Liver (tissue), 9 donors: ENCODE data around the gene CHIT1. TPM values are rescaled to one million over a fixed set of nuclear protein-coding genes. Genes with fewer than 3 reads are reported as not detected.

Experiments
- DNase-seq: peaks from one replicate; pipeline ENCODE4 v3.0.0-alpha.2; 2017; ENCODE audit warnings: low spot score
- H3K27ac ChIP-seq, 2 donors: one replicate each; pipeline ENCODE4 v1.7.0; 2013; ENCODE audit warnings: inconsistent platforms in 2 of 2, low read length in 2 of 2, control low read depth in 1 of 2, low read depth in 1 of 2, mild to moderate bottlenecking in 1 of 2
- H3K27me3 ChIP-seq, 4 donors: one replicate each; pipeline versions ENCODE4 v1.6.1 to v1.7.0; 2013; ENCODE audit warnings: low read length in 3 of 4, inconsistent platforms in 1 of 4, mild to moderate bottlenecking in 1 of 4, moderate library complexity in 1 of 4; ENCODE audit not compliant: control insufficient read depth in 4 of 4, insufficient read depth in 4 of 4
- H3K36me3 ChIP-seq, 4 donors: one replicate each; pipeline versions ENCODE4 v1.6.1 to v1.7.0; 2013; ENCODE audit warnings: low read length in 3 of 4, mild to moderate bottlenecking in 3 of 4, low read depth in 1 of 4, moderate library complexity in 1 of 4; ENCODE audit not compliant: control insufficient read depth in 4 of 4, insufficient read depth in 3 of 4
- H3K4me1 ChIP-seq, 4 donors: one replicate each; pipeline versions ENCODE4 v1.6.1 to v1.7.0; 2013; ENCODE audit warnings: low read length in 3 of 4, mild to moderate bottlenecking in 3 of 4, moderate library complexity in 1 of 4; ENCODE audit not compliant: control insufficient read depth in 4 of 4, insufficient read depth in 4 of 4
- H3K4me3 ChIP-seq, 3 donors: one replicate each; pipeline versions ENCODE4 v1.6.1 to v1.7.0; 2013; ENCODE audit warnings: low read length in 3 of 3, control low read depth in 1 of 3, low read depth in 1 of 3, mild to moderate bottlenecking in 1 of 3
- H3K9ac ChIP-seq, 2 donors: one replicate each; pipeline ENCODE4 v1.7.0; 2013; ENCODE audit warnings: low read length in 2 of 2, mild to moderate bottlenecking in 2 of 2, moderate library complexity in 2 of 2, control low read depth in 1 of 2, low read depth in 1 of 2
- H3K9me3 ChIP-seq, 4 donors: one replicate each; pipeline versions ENCODE4 v1.6.1 to v1.7.0; 2013; ENCODE audit warnings: low read length in 3 of 4; ENCODE audit not compliant: control insufficient read depth in 4 of 4
- EGR1 ChIP-seq, 2 donors: IDR thresholded peaks; 2 replicates each; pipeline ENCODE4 v1.6.1; 2016 to 2018; ENCODE audit warnings: antibody characterized with exemption in 2 of 2, low read depth in 2 of 2
- FOXA1 ChIP-seq: IDR thresholded peaks from 2 replicates; pipeline ENCODE4 v1.6.1; 2016; ENCODE audit warnings: antibody characterized with exemption
- FOXA2 ChIP-seq: IDR thresholded peaks from 2 replicates; pipeline ENCODE4 v1.6.1; 2016; ENCODE audit warnings: antibody characterized with exemption
- GABPA ChIP-seq, 2 donors: IDR thresholded peaks in 1 of 2; conservative IDR thresholded peaks in 1 of 2; 2 replicates each; pipeline ENCODE4 v1.6.1; 2016; ENCODE audit warnings: antibody characterized with exemption in 2 of 2, mild to moderate bottlenecking in 1 of 2, moderate library complexity in 1 of 2
- HNF4A ChIP-seq, 2 donors: conservative IDR thresholded peaks; 2 replicates each; pipeline ENCODE4 v1.6.1; 2016; ENCODE audit warnings: antibody characterized with exemption in 2 of 2, mild to moderate bottlenecking in 2 of 2
- HNF4G ChIP-seq: IDR thresholded peaks from 2 replicates; pipeline ENCODE4 v1.6.1; 2016; ENCODE audit warnings: antibody characterized with exemption
- JUND ChIP-seq, 2 donors: IDR thresholded peaks; 2 replicates each; pipeline ENCODE4 v1.6.1; 2016; ENCODE audit warnings: antibody characterized with exemption in 2 of 2
- NR2F2 ChIP-seq: IDR thresholded peaks from 2 replicates; pipeline ENCODE4 v1.6.1; 2016; ENCODE audit warnings: antibody characterized with exemption
- RAD21 ChIP-seq, 2 donors: IDR thresholded peaks; 2 replicates each; pipeline ENCODE4 v1.6.1; 2016; ENCODE audit warnings: antibody characterized with exemption in 2 of 2, mild to moderate bottlenecking in 2 of 2
- RXRA ChIP-seq, 2 donors: IDR thresholded peaks; 2 replicates each; pipeline ENCODE4 v1.6.1; 2017 to 2018; ENCODE audit warnings: antibody characterized with exemption in 2 of 2, mild to moderate bottlenecking in 1 of 2
- SP1 ChIP-seq: IDR thresholded peaks from 2 replicates; pipeline ENCODE4 v1.6.1; 2018; ENCODE audit warnings: antibody characterized with exemption, mild to moderate bottlenecking
- TAF1 ChIP-seq: conservative IDR thresholded peaks from 2 replicates; pipeline ENCODE4 v1.6.1; 2016; ENCODE audit warnings: antibody characterized with exemption, mild to moderate bottlenecking
- YY1 ChIP-seq: IDR thresholded peaks from 2 replicates; pipeline ENCODE4 v1.6.1; 2016; ENCODE audit warnings: antibody characterized with exemption, mild to moderate bottlenecking
- WGBS: extraction: QIAGEN DNeasy Blood & Tissue Kit; methylation state at CpG from one replicate; pipeline ENCODE4 v1.1.7; 2013; 5-methylcytosine and 5-hydroxymethylcytosine counted together
- polyA plus RNA-seq, 2 donors: library from polyadenylated mRNA; stranded (reverse) in 1 of 2; unstranded in 1 of 2; fragments of 200-250 nt in 1 of 2; fragments of >200 nt in 1 of 2; fragmentation: Nextera tagmentation in 1 of 2; extraction: Ambion mirVana in 1 of 2; gene quantifications; one replicate each; pipeline versions ENCODE4 v1.2.1 to v1.2.3, GENCODE V29; 2013 to 2015
- total RNA-seq, 2 donors: library from RNA; depleted of rRNA; stranded (reverse); fragments of >200 nt; gene quantifications; one replicate each; pipeline ENCODE4 v1.2.3, GENCODE V29; 2014
- TF ChIP-seq, protein P1 (sequence below): IDR thresholded peaks from 2 replicates; pipeline ENCODE4 v1.6.1; 2016; ENCODE audit warnings: antibody characterized with exemption
- TF ChIP-seq, protein P2 (sequence below): IDR thresholded peaks from 2 replicates; pipeline ENCODE4 v1.6.1; 2016; ENCODE audit warnings: antibody characterized with exemption
- TF ChIP-seq, protein P3 (sequence below): IDR thresholded peaks from 2 replicates; pipeline ENCODE4 v1.6.1; 2016; ENCODE audit warnings: antibody characterized with exemption, mild to moderate bottlenecking
- TF ChIP-seq, protein P4 (sequence below): fragments of 150-350 bp; IDR thresholded peaks from 2 replicates; pipeline ENCODE4 v1.5.1; 2017; ENCODE audit warnings: improper control_type of control experiment, low read depth, low read length; ENCODE audit not compliant: missing input control
- TF ChIP-seq, protein P5 (sequence below): IDR thresholded peaks from 2 replicates; pipeline ENCODE4 v1.6.1; 2016; ENCODE audit warnings: antibody characterized with exemption
- donor health status: healthy.
- donor health status: healthy.
- donor health status: healthy.
- donor health status: healthy.
- donor health status: healthy.

The CHIT1 gene
- total and polyA plus RNA-seq, 4 donors = under 0.01 to 0.07 TPM; not detected in 2

DNA sequence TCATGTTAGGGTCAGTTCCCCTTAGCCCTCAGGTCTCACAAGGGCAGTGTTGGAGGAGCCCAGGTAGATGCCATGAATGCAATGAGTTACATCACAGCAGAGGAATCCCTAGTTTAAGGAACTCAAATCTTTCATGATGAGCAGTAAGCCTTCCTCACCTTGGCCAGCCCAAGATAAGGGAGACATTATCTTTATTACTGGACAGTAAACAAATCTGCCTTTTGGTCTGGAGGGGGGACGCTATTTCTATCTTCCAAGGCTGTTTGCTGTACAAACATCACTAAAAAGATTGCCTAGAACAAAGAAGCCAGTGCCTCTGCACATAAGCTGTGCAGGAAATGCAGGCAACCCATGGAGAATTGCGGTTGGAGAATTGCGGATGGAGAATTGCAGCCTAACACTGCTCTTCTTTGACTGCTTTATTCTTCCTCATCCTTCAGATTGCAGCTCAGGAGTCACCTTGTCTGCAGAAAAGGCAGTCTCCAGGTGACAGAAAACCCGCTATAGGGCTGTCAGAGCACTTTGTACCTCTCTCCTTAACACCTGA is 40.7 kb downstream of the CHIT1 start:
- Histone ChIP-seq H3K4me1 (peaks cover 0 to 8% (median 2%) of the 10 kb centered on the region in 4 donors), H3K9me3 (no peaks in the 10 kb centered on the region), H3K27ac (no peak overlapping the region), H3K9ac (no peak overlapping the region), H3K4me3 (no peak overlapping the region), H3K27me3 (no peaks in the 10 kb centered on the region), H3K36me3 (no peaks in the 10 kb centered on the region)
- DNase-seq = no peak
- WGBS = 71% methylated on average over 4 of the region's 4 CpGs
- no peak for TF ChIP-seq GABPA (IDR thresholded peaks at IDR 0.05 in 1 of 2, conservative IDR thresholded peaks at IDR 0.05 in 1 of 2)
- TF ChIP-seq, protein P1, sequence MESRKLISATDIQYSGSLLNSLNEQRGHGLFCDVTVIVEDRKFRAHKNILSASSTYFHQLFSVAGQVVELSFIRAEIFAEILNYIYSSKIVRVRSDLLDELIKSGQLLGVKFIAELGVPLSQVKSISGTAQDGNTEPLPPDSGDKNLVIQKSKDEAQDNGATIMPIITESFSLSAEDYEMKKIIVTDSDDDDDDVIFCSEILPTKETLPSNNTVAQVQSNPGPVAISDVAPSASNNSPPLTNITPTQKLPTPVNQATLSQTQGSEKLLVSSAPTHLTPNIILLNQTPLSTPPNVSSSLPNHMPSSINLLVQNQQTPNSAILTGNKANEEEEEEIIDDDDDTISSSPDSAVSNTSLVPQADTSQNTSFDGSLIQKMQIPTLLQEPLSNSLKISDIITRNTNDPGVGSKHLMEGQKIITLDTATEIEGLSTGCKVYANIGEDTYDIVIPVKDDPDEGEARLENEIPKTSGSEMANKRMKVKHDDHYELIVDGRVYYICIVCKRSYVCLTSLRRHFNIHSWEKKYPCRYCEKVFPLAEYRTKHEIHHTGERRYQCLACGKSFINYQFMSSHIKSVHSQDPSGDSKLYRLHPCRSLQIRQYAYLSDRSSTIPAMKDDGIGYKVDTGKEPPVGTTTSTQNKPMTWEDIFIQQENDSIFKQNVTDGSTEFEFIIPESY = no peak
- no peak for TF ChIP-seq NR2F2
- no peak for TF ChIP-seq RXRA (IDR thresholded peaks at IDR 0.05)
- no peak for TF ChIP-seq HNF4G
- no peak for TF ChIP-seq JUND (IDR thresholded peaks at IDR 0.05)
- no peak for TF ChIP-seq FOXA2
- no peak for TF ChIP-seq TAF1
- TF ChIP-seq, protein P2, sequence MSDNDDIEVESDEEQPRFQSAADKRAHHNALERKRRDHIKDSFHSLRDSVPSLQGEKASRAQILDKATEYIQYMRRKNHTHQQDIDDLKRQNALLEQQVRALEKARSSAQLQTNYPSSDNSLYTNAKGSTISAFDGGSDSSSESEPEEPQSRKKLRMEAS = no peak
- no peak for TF ChIP-seq SP1
- no peak for TF ChIP-seq HNF4A (conservative IDR thresholded peaks at IDR 0.05)
- TF ChIP-seq, protein P3, sequence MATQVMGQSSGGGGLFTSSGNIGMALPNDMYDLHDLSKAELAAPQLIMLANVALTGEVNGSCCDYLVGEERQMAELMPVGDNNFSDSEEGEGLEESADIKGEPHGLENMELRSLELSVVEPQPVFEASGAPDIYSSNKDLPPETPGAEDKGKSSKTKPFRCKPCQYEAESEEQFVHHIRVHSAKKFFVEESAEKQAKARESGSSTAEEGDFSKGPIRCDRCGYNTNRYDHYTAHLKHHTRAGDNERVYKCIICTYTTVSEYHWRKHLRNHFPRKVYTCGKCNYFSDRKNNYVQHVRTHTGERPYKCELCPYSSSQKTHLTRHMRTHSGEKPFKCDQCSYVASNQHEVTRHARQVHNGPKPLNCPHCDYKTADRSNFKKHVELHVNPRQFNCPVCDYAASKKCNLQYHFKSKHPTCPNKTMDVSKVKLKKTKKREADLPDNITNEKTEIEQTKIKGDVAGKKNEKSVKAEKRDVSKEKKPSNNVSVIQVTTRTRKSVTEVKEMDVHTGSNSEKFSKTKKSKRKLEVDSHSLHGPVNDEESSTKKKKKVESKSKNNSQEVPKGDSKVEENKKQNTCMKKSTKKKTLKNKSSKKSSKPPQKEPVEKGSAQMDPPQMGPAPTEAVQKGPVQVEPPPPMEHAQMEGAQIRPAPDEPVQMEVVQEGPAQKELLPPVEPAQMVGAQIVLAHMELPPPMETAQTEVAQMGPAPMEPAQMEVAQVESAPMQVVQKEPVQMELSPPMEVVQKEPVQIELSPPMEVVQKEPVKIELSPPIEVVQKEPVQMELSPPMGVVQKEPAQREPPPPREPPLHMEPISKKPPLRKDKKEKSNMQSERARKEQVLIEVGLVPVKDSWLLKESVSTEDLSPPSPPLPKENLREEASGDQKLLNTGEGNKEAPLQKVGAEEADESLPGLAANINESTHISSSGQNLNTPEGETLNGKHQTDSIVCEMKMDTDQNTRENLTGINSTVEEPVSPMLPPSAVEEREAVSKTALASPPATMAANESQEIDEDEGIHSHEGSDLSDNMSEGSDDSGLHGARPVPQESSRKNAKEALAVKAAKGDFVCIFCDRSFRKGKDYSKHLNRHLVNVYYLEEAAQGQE = no peak
- TF ChIP-seq RAD21 (IDR thresholded peaks at IDR 0.05) = no peak
- TF ChIP-seq, protein P4, sequence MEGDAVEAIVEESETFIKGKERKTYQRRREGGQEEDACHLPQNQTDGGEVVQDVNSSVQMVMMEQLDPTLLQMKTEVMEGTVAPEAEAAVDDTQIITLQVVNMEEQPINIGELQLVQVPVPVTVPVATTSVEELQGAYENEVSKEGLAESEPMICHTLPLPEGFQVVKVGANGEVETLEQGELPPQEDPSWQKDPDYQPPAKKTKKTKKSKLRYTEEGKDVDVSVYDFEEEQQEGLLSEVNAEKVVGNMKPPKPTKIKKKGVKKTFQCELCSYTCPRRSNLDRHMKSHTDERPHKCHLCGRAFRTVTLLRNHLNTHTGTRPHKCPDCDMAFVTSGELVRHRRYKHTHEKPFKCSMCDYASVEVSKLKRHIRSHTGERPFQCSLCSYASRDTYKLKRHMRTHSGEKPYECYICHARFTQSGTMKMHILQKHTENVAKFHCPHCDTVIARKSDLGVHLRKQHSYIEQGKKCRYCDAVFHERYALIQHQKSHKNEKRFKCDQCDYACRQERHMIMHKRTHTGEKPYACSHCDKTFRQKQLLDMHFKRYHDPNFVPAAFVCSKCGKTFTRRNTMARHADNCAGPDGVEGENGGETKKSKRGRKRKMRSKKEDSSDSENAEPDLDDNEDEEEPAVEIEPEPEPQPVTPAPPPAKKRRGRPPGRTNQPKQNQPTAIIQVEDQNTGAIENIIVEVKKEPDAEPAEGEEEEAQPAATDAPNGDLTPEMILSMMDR = no peak
- no peak for TF ChIP-seq FOXA1
- no peak for TF ChIP-seq EGR1 (IDR thresholded peaks at IDR 0.05; ENCODE audit: low read depth in 2 of 2)
- TF ChIP-seq, protein P5, sequence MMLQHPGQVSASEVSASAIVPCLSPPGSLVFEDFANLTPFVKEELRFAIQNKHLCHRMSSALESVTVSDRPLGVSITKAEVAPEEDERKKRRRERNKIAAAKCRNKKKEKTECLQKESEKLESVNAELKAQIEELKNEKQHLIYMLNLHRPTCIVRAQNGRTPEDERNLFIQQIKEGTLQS = no peak
- TF ChIP-seq YY1 = no peak
